ENCODE data around the gene GGN. TPM values are rescaled to one million over a fixed set of nuclear protein-coding genes. Genes with fewer than 3 reads are reported as not detected.

The GGN gene
- total RNA-seq, 6 experiments from 2014 or later = not detected

GRCh38 chr19:38402967-38403674 lies 15.3 kb upstream of the GGN start, which contains the start of gene FAM98C:
FAM98C (plus strand) TSS chr19:38403093; CDS start chr19:38403154, 61 bp downstream.
- WGBS (ENCODE audit: insufficient coverage, low coverage, low lambda C conversion rate, missing lambda C conversion rate) = no CpG with 5 or more reads among the region's 82 CpGs
- intact Hi-C loops (cut with DNase I) = no loop called here
- peak; percentile 61 for TF ChIP-seq POLR2A (IDR thresholded peaks at IDR 0.05)
- peak; percentile 99 for TF ChIP-seq CTCF (IDR thresholded peaks at IDR 0.05)
- Histone ChIP-seq H3K9me3 (no peaks in the 10 kb centered on the region), H3K27ac (peak within 1 kb of the TSS; percentile 67 to 74 (median 73)), H3K27me3 (no peaks in the 10 kb centered on the region), H3K4me3 (peak within 1 kb of the TSS; percentile 91 to 96 (median 93)), H3K4me1 (no peaks in the 10 kb centered on the region), H3K36me3 (peaks cover 0 to 8% (median 0%) of the 10 kb centered on the region in 4 donors)
- peak; percentile 98 to 99 (median 98) for ATAC-seq
- peak; percentile 96 to 98 (median 97) for DNase-seq

- no peaks in the 10 kb centered on the region for H3K27me3 ChIP-seq
- intact Hi-C loops (cut with DNase I) = no loop called here
- WGBS (ENCODE audit: insufficient coverage, low coverage, low lambda C conversion rate, missing lambda C conversion rate) = 7% methylated on average over 14 of the region's 18 CpGs
- no peak for ATAC-seq
- no peak overlapping the region for H3K27ac ChIP-seq
- no peak for DNase-seq
- H3K9me3 ChIP-seq = no peaks in the 10 kb centered on the region
- peak overlapping the region; percentile 22 to 93 (median 91) for H3K4me3 ChIP-seq
- no peaks in the 10 kb centered on the region for H3K4me1 ChIP-seq
- TF ChIP-seq POLR2A (IDR thresholded peaks at IDR 0.05) = no peak
- no peak for TF ChIP-seq CTCF (IDR thresholded peaks at IDR 0.05)
- peaks cover 0 to 8% (median 0%) of the 10 kb centered on the region in 4 donors for H3K36me3 ChIP-seq
Observed at GRCh38 chr19:38402623-38402966, 14.8 kb upstream of the GGN start.

GRCh38 chr19:38401148-38401547 lies 13.3 kb upstream of the GGN start:
- Histone ChIP-seq H3K9me3 (no peaks in the 10 kb centered on the region), H3K27me3 (no peaks in the 10 kb centered on the region), H3K36me3 (no peaks in the 10 kb centered on the region), H3K4me3 (no peak overlapping the region), H3K4me1 (no peaks in the 10 kb centered on the region), H3K27ac (no peak overlapping the region)
- ATAC-seq (no peak), DNase-seq (no peak)
- no peak for TF ChIP-seq CTCF (IDR thresholded peaks at IDR 0.05)
- TF ChIP-seq POLR2A (IDR thresholded peaks at IDR 0.05) = no peak
- 65% methylated on average over 3 of the region's 3 CpGs for WGBS (ENCODE audit: insufficient coverage, low coverage, low lambda C conversion rate, missing lambda C conversion rate)
- intact Hi-C loops (cut with DNase I) = no loop called here

GRCh38 chr19:38400361-38400760 lies 12.5 kb upstream of the GGN start:
- 68% methylated on average over 5 of the region's 5 CpGs for WGBS (ENCODE audit: insufficient coverage, low coverage, low lambda C conversion rate, missing lambda C conversion rate)
- Histone ChIP-seq H3K4me3 (no peak overlapping the region), H3K36me3 (no peaks in the 10 kb centered on the region), H3K27me3 (no peaks in the 10 kb centered on the region), H3K9me3 (no peaks in the 10 kb centered on the region), H3K27ac (no peak overlapping the region), H3K4me1 (no peaks in the 10 kb centered on the region)
- ATAC-seq = no peak
- no peak for TF ChIP-seq CTCF (IDR thresholded peaks at IDR 0.05)
- no peak for TF ChIP-seq POLR2A (IDR thresholded peaks at IDR 0.05)
- no peak for DNase-seq
- intact Hi-C loops (cut with DNase I) = no loop called here

Measured in right lobe of liver (tissue), 6 donors.